ENCODE measurements around the gene CYB5A.

CYB5A gene

GRCh38 chr18:74286856-74287255, 4.9 kb downstream of the CYB5A start:
- no peak for TF ChIP-seq FOXM1 (IDR thresholded peaks at IDR 0.05; ENCODE audit: borderline replicate concordance, low read depth)
- TF ChIP-seq REST (IDR thresholded peaks at IDR 0.05; ENCODE audit: low read depth) = no peak
- no peak for TF ChIP-seq TCF12 (IDR thresholded peaks at IDR 0.05; ENCODE audit: low read depth)
- TF ChIP-seq EGR1 (IDR thresholded peaks at IDR 0.05) = no peak
- TF ChIP-seq RAD21 (IDR thresholded peaks at IDR 0.05; ENCODE audit: low read depth) = no peak
- TF ChIP-seq TAF1 (IDR thresholded peaks at IDR 0.05; ENCODE audit: low read depth) = no peak
- TF ChIP-seq TEAD4 (IDR thresholded peaks at IDR 0.05) = no peak
- no peak for TF ChIP-seq ZBTB7A (IDR thresholded peaks at IDR 0.05; ENCODE audit: low read depth)
- no peak for TF ChIP-seq YY1 (IDR thresholded peaks at IDR 0.05; ENCODE audit: low read depth)
- no peak for TF ChIP-seq NFIC (IDR thresholded peaks at IDR 0.05)
- TF ChIP-seq CEBPB (IDR thresholded peaks at IDR 0.05) = no peak
- TF ChIP-seq MAX (IDR thresholded peaks at IDR 0.05) = no peak
- TF ChIP-seq EP300 (IDR thresholded peaks at IDR 0.05; ENCODE audit: borderline replicate concordance) = no peak
- TF ChIP-seq CREB1 (IDR thresholded peaks at IDR 0.05; ENCODE audit: low read depth) = no peak
- TF ChIP-seq USF1 (IDR thresholded peaks at IDR 0.05) = no peak

GRCh38 chr18:74286106-74286855, 5.5 kb downstream of the CYB5A start:
- no peak for TF ChIP-seq FOXM1 (IDR thresholded peaks at IDR 0.05; ENCODE audit: borderline replicate concordance, low read depth)
- no peak for TF ChIP-seq ZBTB7A (IDR thresholded peaks at IDR 0.05; ENCODE audit: low read depth)
- TF ChIP-seq TCF12 (IDR thresholded peaks at IDR 0.05; ENCODE audit: low read depth) = no peak
- no peak for TF ChIP-seq YY1 (IDR thresholded peaks at IDR 0.05; ENCODE audit: low read depth)
- no peak for TF ChIP-seq REST (IDR thresholded peaks at IDR 0.05; ENCODE audit: low read depth)
- TF ChIP-seq TAF1 (IDR thresholded peaks at IDR 0.05; ENCODE audit: low read depth) = no peak

GRCh38 chr18:74284980-74285355, 6.8 kb downstream of the CYB5A start:
- TF ChIP-seq RAD21 (IDR thresholded peaks at IDR 0.05; ENCODE audit: low read depth) (no peak), CEBPB (IDR thresholded peaks at IDR 0.05) (no peak), CREB1 (IDR thresholded peaks at IDR 0.05; ENCODE audit: low read depth) (no peak), MAX (IDR thresholded peaks at IDR 0.05) (no peak), REST (IDR thresholded peaks at IDR 0.05; ENCODE audit: low read depth) (no peak), ZBTB7A (IDR thresholded peaks at IDR 0.05; ENCODE audit: low read depth) (no peak), TAF1 (IDR thresholded peaks at IDR 0.05; ENCODE audit: low read depth) (no peak), FOXM1 (IDR thresholded peaks at IDR 0.05; ENCODE audit: borderline replicate concordance, low read depth) (no peak), EGR1 (IDR thresholded peaks at IDR 0.05) (no peak), YY1 (IDR thresholded peaks at IDR 0.05; ENCODE audit: low read depth) (no peak), TCF12 (IDR thresholded peaks at IDR 0.05; ENCODE audit: low read depth) (no peak)

- TF ChIP-seq NFIC (IDR thresholded peaks at IDR 0.05) (no peak), EP300 (IDR thresholded peaks at IDR 0.05; ENCODE audit: borderline replicate concordance) (no peak), TCF12 (IDR thresholded peaks at IDR 0.05; ENCODE audit: low read depth) (no peak), EGR1 (IDR thresholded peaks at IDR 0.05) (no peak), CEBPB (IDR thresholded peaks at IDR 0.05) (no peak), TEAD4 (IDR thresholded peaks at IDR 0.05) (no peak), USF1 (IDR thresholded peaks at IDR 0.05) (no peak), TAF1 (IDR thresholded peaks at IDR 0.05; ENCODE audit: low read depth) (no peak), CREB1 (IDR thresholded peaks at IDR 0.05; ENCODE audit: low read depth) (no peak)
Measured at GRCh38 chr18:74284191-74284979, 7.4 kb downstream of the CYB5A start.

All from Ishikawa (cell line).